WERI-Rb-1 (cell line): ENCODE measurements around the gene TSPOAP1.

ENCODE experiments used
- DNase-seq: peaks from one replicate; pipeline ENCODE4 v3.0.0-alpha.2; 2020
- H3K27ac ChIP-seq: fragments of 250-450 bp; sonication (Bioruptor Pico); 2 replicates; pipeline ENCODE4 v1.5.1; 2020; ENCODE audit warnings: mild to moderate bottlenecking, moderate library complexity
- H3K27me3 ChIP-seq: fragments of 250-450 bp; sonication (Bioruptor Pico); 2 replicates; pipeline ENCODE4 v1.5.1; 2021; ENCODE audit warnings: mild to moderate bottlenecking, low read depth, moderate library complexity; ENCODE audit not compliant: insufficient read depth, severe bottlenecking
- H3K36me3 ChIP-seq: fragments of 250-450 bp; sonication (Bioruptor Pico); 2 replicates; pipeline ENCODE4 v1.5.1; 2020; ENCODE audit warnings: mild to moderate bottlenecking, moderate library complexity
- H3K4me3 ChIP-seq: 2 replicates; pipeline ENCODE4 v1.5.1; 2011; ENCODE audit warnings: low read depth, mild to moderate bottlenecking, control low read depth, low read length
- H3K9me3 ChIP-seq: fragments of 250-450 bp; sonication (Bioruptor Pico); 2 replicates; pipeline ENCODE4 v1.5.1; 2021; ENCODE audit warnings: mild to moderate bottlenecking, moderate library complexity; ENCODE audit not compliant: severe bottlenecking
- TF ChIP-seq, protein P1 (sequence below): IDR thresholded peaks from 2 replicates; pipeline ENCODE4 v1.5.1; 2011; ENCODE audit warnings: low read depth, mild to moderate bottlenecking, control low read depth, inconsistent platforms, low read length

TSPOAP1 gene

DNA sequence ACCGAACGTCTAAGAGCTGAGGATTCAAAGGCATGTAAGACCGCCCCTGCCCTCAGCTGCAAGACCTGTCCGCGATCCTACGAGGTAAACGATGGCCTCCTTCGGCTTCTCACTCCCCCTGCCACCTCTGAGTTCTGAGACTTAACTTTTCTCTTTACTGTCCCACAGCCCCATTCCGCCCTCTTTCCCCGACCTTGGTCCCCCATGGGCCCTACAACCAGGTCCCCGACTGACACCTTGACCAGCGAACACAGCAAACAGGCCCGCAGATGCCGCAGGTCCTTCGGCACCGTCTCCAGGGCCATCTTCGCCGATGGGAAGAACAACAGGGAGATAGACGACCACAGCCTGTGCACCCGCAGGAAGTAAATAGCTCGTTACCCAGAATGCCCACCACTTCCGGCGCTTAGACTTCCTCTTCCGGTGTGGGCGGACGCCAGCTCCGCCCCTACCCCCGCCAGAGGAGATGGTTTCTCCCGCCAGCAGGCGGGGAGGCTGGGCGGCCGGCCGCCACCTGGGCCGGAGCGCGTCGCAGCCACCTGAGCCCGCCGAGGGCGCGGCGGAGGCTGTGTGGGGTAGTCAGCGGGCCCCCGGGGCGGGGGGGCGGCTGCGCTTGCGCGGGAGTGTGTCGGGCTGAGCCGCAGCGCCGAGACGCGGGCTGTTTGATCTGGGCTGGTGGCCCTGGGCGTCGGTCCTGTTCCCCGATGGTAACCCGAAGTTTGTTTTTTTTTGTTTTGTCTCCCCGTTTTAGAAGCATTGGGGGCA, 23.4 kb upstream of the TSPOAP1 start, which contains the start of gene SUPT4H1:
Gene SUPT4H1, minus strand, starts transcription at position 371 of the 765 bp plus-strand sequence. Its CDS starts 66 bp downstream, at position 305.
- Histone ChIP-seq H3K9me3 (no peaks in the 10 kb centered on the region), H3K36me3 (peaks cover 39% of the 10 kb centered on the region), H3K4me3 (peak within 1 kb of the TSS; percentile 92), H3K27ac (peak within 1 kb of the TSS; percentile 80), H3K27me3 (no peaks in the 10 kb centered on the region)
- TF ChIP-seq, protein P1, sequence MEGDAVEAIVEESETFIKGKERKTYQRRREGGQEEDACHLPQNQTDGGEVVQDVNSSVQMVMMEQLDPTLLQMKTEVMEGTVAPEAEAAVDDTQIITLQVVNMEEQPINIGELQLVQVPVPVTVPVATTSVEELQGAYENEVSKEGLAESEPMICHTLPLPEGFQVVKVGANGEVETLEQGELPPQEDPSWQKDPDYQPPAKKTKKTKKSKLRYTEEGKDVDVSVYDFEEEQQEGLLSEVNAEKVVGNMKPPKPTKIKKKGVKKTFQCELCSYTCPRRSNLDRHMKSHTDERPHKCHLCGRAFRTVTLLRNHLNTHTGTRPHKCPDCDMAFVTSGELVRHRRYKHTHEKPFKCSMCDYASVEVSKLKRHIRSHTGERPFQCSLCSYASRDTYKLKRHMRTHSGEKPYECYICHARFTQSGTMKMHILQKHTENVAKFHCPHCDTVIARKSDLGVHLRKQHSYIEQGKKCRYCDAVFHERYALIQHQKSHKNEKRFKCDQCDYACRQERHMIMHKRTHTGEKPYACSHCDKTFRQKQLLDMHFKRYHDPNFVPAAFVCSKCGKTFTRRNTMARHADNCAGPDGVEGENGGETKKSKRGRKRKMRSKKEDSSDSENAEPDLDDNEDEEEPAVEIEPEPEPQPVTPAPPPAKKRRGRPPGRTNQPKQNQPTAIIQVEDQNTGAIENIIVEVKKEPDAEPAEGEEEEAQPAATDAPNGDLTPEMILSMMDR, result no peak
- DNase-seq, result peak; percentile 97

DNA sequence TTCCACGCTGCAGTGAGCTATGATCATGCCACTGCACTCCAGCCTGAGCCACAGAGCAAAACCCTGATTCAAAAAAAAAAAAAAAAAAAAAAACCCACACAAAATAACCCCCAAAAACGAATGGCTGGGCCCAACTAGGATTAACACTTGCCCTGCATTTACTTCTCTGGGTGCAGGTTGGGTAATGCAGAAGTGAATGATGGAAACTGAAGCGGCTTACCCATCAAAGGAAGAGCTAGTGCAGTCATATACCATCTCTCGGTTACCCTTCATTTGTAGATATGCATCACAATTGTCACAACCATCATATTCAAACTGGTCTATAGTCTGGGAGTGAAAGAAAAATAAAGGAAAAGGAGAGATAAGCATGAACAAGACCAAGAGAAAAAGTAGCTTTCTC, 22.6 kb upstream of the TSPOAP1 start:
- peak overlapping the region; percentile 92 for H3K4me3 ChIP-seq
- no peaks in the 10 kb centered on the region for H3K27me3 ChIP-seq
- TF ChIP-seq, protein P1, result no peak
- H3K9me3 ChIP-seq, result no peaks in the 10 kb centered on the region
- H3K27ac ChIP-seq, result 0 out of 2 replicates have a peak overlapping the region, but pooled peaks have one; percentile 74
- H3K36me3 ChIP-seq, result peaks cover 47% of the 10 kb centered on the region
- DNase-seq, result no peak

DNA sequence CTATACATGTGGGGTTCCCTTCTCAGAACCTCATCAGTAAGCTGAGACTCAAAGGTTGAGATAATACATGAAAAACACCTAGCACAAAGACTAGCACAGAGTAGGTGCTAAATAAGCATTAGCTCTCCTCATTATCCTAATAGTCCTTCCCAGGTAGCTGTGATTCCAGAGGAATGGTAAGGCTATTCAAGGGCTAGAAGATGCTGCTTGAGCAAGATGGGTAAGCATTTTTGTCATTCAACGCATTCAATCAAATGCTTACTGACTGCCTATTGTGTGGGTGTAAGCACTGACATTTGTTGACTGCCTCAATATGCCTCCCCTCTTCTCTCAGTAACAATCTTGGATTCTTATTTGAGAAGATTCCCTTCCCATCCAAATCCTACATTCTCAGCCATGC, 19.4 kb upstream of the TSPOAP1 start:
- no peaks in the 10 kb centered on the region for H3K27me3 ChIP-seq
- no peak for DNase-seq
- no peak overlapping the region for H3K4me3 ChIP-seq
- H3K9me3 ChIP-seq, result no peaks in the 10 kb centered on the region
- peaks cover 75% of the 10 kb centered on the region for H3K36me3 ChIP-seq
- TF ChIP-seq, protein P1, result no peak
- no peak overlapping the region for H3K27ac ChIP-seq

DNA sequence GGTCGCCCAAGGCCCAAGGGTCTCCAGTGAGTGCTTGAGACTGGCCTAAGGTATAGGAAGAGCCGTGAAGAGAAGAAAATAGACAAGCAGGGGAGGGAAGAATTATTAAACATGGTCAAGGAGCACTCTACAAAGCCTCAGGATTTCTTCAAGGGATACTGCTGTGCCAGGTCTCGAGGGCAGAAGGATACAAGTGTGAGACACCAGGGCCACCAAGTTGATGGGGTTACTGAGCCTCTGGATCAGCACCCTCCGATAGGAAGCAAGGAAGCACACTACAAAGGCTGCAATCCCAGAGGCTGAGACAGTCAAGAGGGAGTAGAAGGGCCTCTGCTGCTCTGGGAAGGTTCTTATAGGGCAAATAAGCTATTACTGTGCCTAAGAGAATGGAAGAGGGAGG, 16.9 kb upstream of the TSPOAP1 start:
- Histone ChIP-seq H3K4me3 (no peak overlapping the region), H3K27ac (no peak overlapping the region), H3K27me3 (no peaks in the 10 kb centered on the region), H3K9me3 (no peaks in the 10 kb centered on the region), H3K36me3 (peaks cover 71% of the 10 kb centered on the region)
- DNase-seq, result no peak
- TF ChIP-seq, protein P1, result no peak

DNA sequence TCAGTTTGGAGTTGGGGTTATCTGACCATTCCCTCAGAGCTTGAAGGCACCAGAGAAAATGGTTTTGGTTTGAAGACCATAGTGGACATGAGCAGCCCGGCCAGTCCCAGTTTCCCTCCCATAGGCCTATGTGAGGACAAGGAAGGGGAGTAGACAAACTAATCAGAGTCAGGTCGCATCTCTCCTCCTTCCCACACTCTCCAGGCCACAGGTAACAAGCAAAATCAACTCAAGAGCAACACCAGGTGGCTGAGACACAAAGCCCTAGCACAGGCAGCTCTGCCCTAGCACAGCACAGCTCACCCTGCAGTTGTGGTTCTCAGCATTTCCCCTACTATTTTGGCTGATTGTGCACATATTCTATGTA, 16.2 kb upstream of the TSPOAP1 start:
- TF ChIP-seq, protein P1, result peak; percentile 58
- no peaks in the 10 kb centered on the region for H3K27me3 ChIP-seq
- H3K9me3 ChIP-seq, result no peaks in the 10 kb centered on the region
- no peak overlapping the region for H3K4me3 ChIP-seq
- DNase-seq, result no peak
- H3K36me3 ChIP-seq, result peaks cover 64% of the 10 kb centered on the region
- no peak overlapping the region for H3K27ac ChIP-seq
